ENCODE data around the gene TSNAX.

TSNAX gene

GRCh38 chr1:231519166-231519565 is 9.3 kb upstream of the TSNAX start:
- no peak for DNase-seq

- no peak for DNase-seq
These were observed 6.4 kb upstream of the TSNAX start for GRCh38 chr1:231522038-231522437.

- no peak for DNase-seq
These were observed 5.4 kb upstream of the TSNAX start for GRCh38 chr1:231522931-231523642.

GRCh38 chr1:231523816-231524215 is 4.7 kb upstream of the TSNAX start:
- DNase-seq: no peak

- DNase-seq: no peak
These were observed 1.9 kb upstream of the TSNAX start for GRCh38 chr1:231526536-231526935.

- no peak for DNase-seq
These were observed 790 bp upstream of the TSNAX start for GRCh38 chr1:231527586-231528171.

- DNase-seq: no peak
These were observed 4.8 kb downstream of the TSNAX start for GRCh38 chr1:231533240-231533639.

- no peak for DNase-seq
These were observed 6.3 kb downstream of the TSNAX start for GRCh38 chr1:231534703-231535159.

GRCh38 chr1:231536099-231536498 is 7.6 kb downstream of the TSNAX start:
- DNase-seq: no peak

GRCh38 chr1:231540847-231541246 is 12.4 kb downstream of the TSNAX start:
- DNase-seq: no peak

- DNase-seq: no peak
These were observed 13.4 kb downstream of the TSNAX start for GRCh38 chr1:231541842-231542241.

GRCh38 chr1:231544943-231545592 is 16.6 kb downstream of the TSNAX start:
- no peak for DNase-seq

- no peak for DNase-seq
These were observed 18.2 kb downstream of the TSNAX start for GRCh38 chr1:231546693-231547092.

GRCh38 chr1:231549733-231550447 is 21.4 kb downstream of the TSNAX start:
- DNase-seq: no peak

GRCh38 chr1:231550448-231550781 is 21.9 kb downstream of the TSNAX start:
- DNase-seq: no peak

GRCh38 chr1:231553320-231553719 is 24.9 kb downstream of the TSNAX start:
- no peak for DNase-seq

GRCh38 chr1:231554969-231555368 is 26.5 kb downstream of the TSNAX start:
- no peak for DNase-seq

GRCh38 chr1:231557411-231557810 is 28.9 kb downstream of the TSNAX start:
- DNase-seq: no peak

GRCh38 chr1:231557898-231558707 is 29.6 kb downstream of the TSNAX start:
- DNase-seq: no peak

- no peak for DNase-seq
These were observed 30.3 kb downstream of the TSNAX start for GRCh38 chr1:231558708-231559185.

- DNase-seq: no peak
These were observed 33.3 kb downstream of the TSNAX start for GRCh38 chr1:231561647-231562383.

GRCh38 chr1:231563247-231563646 is 34.8 kb downstream of the TSNAX start:
- no peak for DNase-seq
